Hepatocyte (in vitro differentiated cells): ENCODE results near the gene IL20RA. TPM values are rescaled to one million over a fixed set of nuclear protein-coding genes. Genes with fewer than 3 reads are reported as not detected.

Source experiments
- DNase-seq: peaks from one replicate; pipeline ENCODE4 v3.0.0-alpha.2; 2016; ENCODE audit warnings: low spot score
- H2AFZ ChIP-seq: fragments of 200-600 bp; sonication (generic); 2 replicates; pipeline ENCODE4 v1.6.0; 2016; ENCODE audit warnings: antibody characterized with exemption, mild to moderate bottlenecking
- H3K27ac ChIP-seq: fragments of 200-600 bp; sonication (generic); 2 replicates; pipeline ENCODE4 v1.5.1; 2016; ENCODE audit warnings: mild to moderate bottlenecking
- H3K27me3 ChIP-seq: fragments of 200-600 bp; sonication (generic); 2 replicates; pipeline ENCODE4 v1.6.1; 2016
- H3K36me3 ChIP-seq: fragments of 200-600 bp; sonication (generic); replicated peaks from 2 replicates; pipeline ENCODE4 v1.5.1; 2016; ENCODE audit warnings: low read depth; ENCODE audit not compliant: insufficient read depth
- H3K4me1 ChIP-seq: fragments of 200-600 bp; sonication (generic); 2 replicates; pipeline ENCODE4 v1.5.1; 2016; ENCODE audit warnings: mild to moderate bottlenecking, moderate library complexity; ENCODE audit not compliant: insufficient read depth
- H3K4me2 ChIP-seq: fragments of 200-600 bp; sonication (generic); 2 replicates; pipeline ENCODE4 v1.6.0; 2016
- H3K4me3 ChIP-seq: fragments of 200-600 bp; sonication (generic); 2 replicates; pipeline ENCODE4 v1.5.1; 2016; ENCODE audit warnings: mild to moderate bottlenecking
- H3K79me2 ChIP-seq: fragments of 200-600 bp; sonication (generic); 2 replicates; pipeline ENCODE4 v1.6.0; 2017; ENCODE audit warnings: mild to moderate bottlenecking
- H3K9me2 ChIP-seq: fragments of 200-600 bp; sonication (generic); replicated peaks from 2 replicates; pipeline ENCODE4 v1.6.0; 2017; ENCODE audit warnings: mild to moderate bottlenecking; ENCODE audit not compliant: insufficient read depth
- H3K9me3 ChIP-seq: fragments of 200-600 bp; sonication (generic); 2 replicates; pipeline ENCODE4 v1.5.1; 2016; ENCODE audit warnings: low read depth, mild to moderate bottlenecking
- H4K20me1 ChIP-seq: fragments of 200-600 bp; sonication (generic); 2 replicates; pipeline ENCODE4 v1.6.0; 2016; ENCODE audit warnings: mild to moderate bottlenecking; ENCODE audit not compliant: insufficient read depth, poor library complexity, severe bottlenecking
- CTCF ChIP-seq: fragments of 200-600 bp; sonication (generic); IDR thresholded peaks from 2 replicates; pipeline ENCODE4 v1.5.1; 2016; ENCODE audit warnings: antibody characterized with exemption, mild to moderate bottlenecking; ENCODE audit not compliant: poor library complexity
- EZH2 ChIP-seq: fragments of 200-600 bp; sonication (generic); IDR thresholded peaks from 2 replicates; pipeline ENCODE4 v1.6.1; 2016; ENCODE audit warnings: antibody characterized with exemption, mild to moderate bottlenecking, borderline replicate concordance
- EZH2phosphoT487 ChIP-seq: fragments of 200-600 bp; sonication (generic); IDR thresholded peaks from one replicate; pipeline ENCODE4 v1.6.1; 2018; ENCODE audit warnings: antibody characterized with exemption, mild to moderate bottlenecking, low read depth, moderate library complexity; ENCODE audit not compliant: unreplicated experiment, severe bottlenecking
- WGBS: methylation state at CpG from one replicate; pipeline ENCODE4 v1.1.6; 2016; ENCODE audit warnings: low lambda C conversion rate; ENCODE audit errors: missing lambda C conversion rate; 5-methylcytosine and 5-hydroxymethylcytosine counted together
- polyA plus RNA-seq: library from polyadenylated mRNA; unstranded; fragments of >200 nt; fragmentation: Nextera tagmentation; extraction: Ambion mirVana; gene quantifications from 2 replicates; pipeline ENCODE4 v1.2.1, GENCODE V29; 2016
- total RNA-seq: library from RNA; depleted of rRNA; stranded (reverse); fragments of >200 nt; gene quantifications from 2 replicates; pipeline ENCODE4 v1.2.3, GENCODE V29; 2014

The IL20RA gene
- total and polyA plus RNA-seq, 2 experiments from 2014 or later = 0.52 to 0.63 TPM

- Histone ChIP-seq H3K9me2 (no peaks in the 10 kb centered on the region), H3K4me2 (no peak overlapping the region), H3K27ac (peak overlapping the region; percentile 94), H2AFZ (no peak overlapping the region), H3K79me2 (no peaks in the 10 kb centered on the region), H3K9me3 (no peaks in the 10 kb centered on the region), H3K4me3 (no peak overlapping the region), H3K27me3 (no peaks in the 10 kb centered on the region), H4K20me1 (no peaks in the 10 kb centered on the region), H3K36me3 (no peaks in the 10 kb centered on the region), H3K4me1 (no peaks in the 10 kb centered on the region)
- 60% methylated on average over 19 of the region's 19 CpGs for WGBS
- TF ChIP-seq CTCF (peak; percentile 72), EZH2 (no peak)
- peak; percentile 86 for DNase-seq
Measured at GRCh38 chr6:136967876-136968752, 76.7 kb downstream of the IL20RA start.

- H2AFZ ChIP-seq = no peak overlapping the region
- peak overlapping the region; percentile 48 for H3K27ac ChIP-seq
- no peaks in the 10 kb centered on the region for H3K27me3 ChIP-seq
- H3K9me3 ChIP-seq = no peaks in the 10 kb centered on the region
- no peaks in the 10 kb centered on the region for H3K36me3 ChIP-seq
- no peak overlapping the region for H3K4me2 ChIP-seq
- no peaks in the 10 kb centered on the region for H3K79me2 ChIP-seq
- no peak for DNase-seq
- no peaks in the 10 kb centered on the region for H4K20me1 ChIP-seq
- H3K9me2 ChIP-seq = no peaks in the 10 kb centered on the region
- 80% methylated on average over 2 of the region's 2 CpGs for WGBS
- no peaks in the 10 kb centered on the region for H3K4me1 ChIP-seq
- TF ChIP-seq EZH2phosphoT487 = no peak
- H3K4me3 ChIP-seq = no peak overlapping the region
Measured at GRCh38 chr6:136964398-136964797, 80.4 kb downstream of the IL20RA start.

- Histone ChIP-seq H3K27me3 (no peaks in the 10 kb centered on the region), H2AFZ (no peak overlapping the region), H3K4me1 (peaks cover 3% of the 10 kb centered on the region), H3K4me3 (no peak overlapping the region), H4K20me1 (no peaks in the 10 kb centered on the region), H3K9me3 (no peaks in the 10 kb centered on the region), H3K36me3 (no peaks in the 10 kb centered on the region), H3K79me2 (no peaks in the 10 kb centered on the region), H3K27ac (no peak overlapping the region), H3K9me2 (no peaks in the 10 kb centered on the region), H3K4me2 (no peak overlapping the region)
- TF ChIP-seq EZH2phosphoT487 = no peak
- no peak for DNase-seq
- 46% methylated on average over 2 of the region's 2 CpGs for WGBS
Measured at GRCh38 chr6:136963259-136963658, 81.5 kb downstream of the IL20RA start.

GRCh38 chr6:136962661-136963060 lies 82.1 kb downstream of the IL20RA start:
- no peak overlapping the region for H3K27ac ChIP-seq
- no peaks in the 10 kb centered on the region for H3K79me2 ChIP-seq
- no peak overlapping the region for H2AFZ ChIP-seq
- no peak for DNase-seq
- WGBS = 33% methylated on average over 4 of the region's 4 CpGs
- peaks cover 3% of the 10 kb centered on the region for H3K4me1 ChIP-seq
- H3K27me3 ChIP-seq = no peaks in the 10 kb centered on the region
- H4K20me1 ChIP-seq = no peaks in the 10 kb centered on the region
- no peak overlapping the region for H3K4me3 ChIP-seq
- H3K36me3 ChIP-seq = no peaks in the 10 kb centered on the region
- TF ChIP-seq EZH2phosphoT487 (no peak), EZH2 (no peak), CTCF (no peak)
- H3K9me3 ChIP-seq = no peaks in the 10 kb centered on the region
- H3K4me2 ChIP-seq = no peak overlapping the region
- no peaks in the 10 kb centered on the region for H3K9me2 ChIP-seq
